SK-N-MC (cell line): ENCODE measurements around the gene PEX14.

ENCODE experiments used
- EZH2 ChIP-seq: fragments of 200-600 bp; sonication (generic); IDR thresholded peaks from one replicate; pipeline ENCODE4 v1.6.1; 2017; ENCODE audit warnings: antibody characterized with exemption
- POLR2AphosphoS5 ChIP-seq: IDR thresholded peaks from 2 replicates; pipeline ENCODE4 v1.6.1; 2012; ENCODE audit warnings: mild to moderate bottlenecking, low read depth, low read length, borderline replicate concordance

- TF ChIP-seq EZH2 = no peak
- TF ChIP-seq POLR2AphosphoS5 = no peak
Measured at GRCh38 chr1:10494418-10494753, 19.6 kb downstream of the PEX14 start.
